NCI-H2081 (cell line): ENCODE measurements around the gene ARHGAP40.
A peak's percentile ranks its signal among the peaks of the same experiment; 100 is the strongest.

ENCODE experiments used
- DNase-seq, 2 experiments: peaks; one replicate each; lab custom pipeline; 2025; lab: John Stamatoyannopoulos, UW

ARHGAP40 gene

GRCh38 chr20:38651562-38651961, 50.0 kb downstream of the ARHGAP40 start:
- DNase-seq: no peak

- no peak for DNase-seq
Measured at GRCh38 chr20:38652995-38653394, 51.4 kb downstream of the ARHGAP40 start.

GRCh38 chr20:38657390-38657789, 55.8 kb downstream of the ARHGAP40 start:
- no peak for DNase-seq

DNA sequence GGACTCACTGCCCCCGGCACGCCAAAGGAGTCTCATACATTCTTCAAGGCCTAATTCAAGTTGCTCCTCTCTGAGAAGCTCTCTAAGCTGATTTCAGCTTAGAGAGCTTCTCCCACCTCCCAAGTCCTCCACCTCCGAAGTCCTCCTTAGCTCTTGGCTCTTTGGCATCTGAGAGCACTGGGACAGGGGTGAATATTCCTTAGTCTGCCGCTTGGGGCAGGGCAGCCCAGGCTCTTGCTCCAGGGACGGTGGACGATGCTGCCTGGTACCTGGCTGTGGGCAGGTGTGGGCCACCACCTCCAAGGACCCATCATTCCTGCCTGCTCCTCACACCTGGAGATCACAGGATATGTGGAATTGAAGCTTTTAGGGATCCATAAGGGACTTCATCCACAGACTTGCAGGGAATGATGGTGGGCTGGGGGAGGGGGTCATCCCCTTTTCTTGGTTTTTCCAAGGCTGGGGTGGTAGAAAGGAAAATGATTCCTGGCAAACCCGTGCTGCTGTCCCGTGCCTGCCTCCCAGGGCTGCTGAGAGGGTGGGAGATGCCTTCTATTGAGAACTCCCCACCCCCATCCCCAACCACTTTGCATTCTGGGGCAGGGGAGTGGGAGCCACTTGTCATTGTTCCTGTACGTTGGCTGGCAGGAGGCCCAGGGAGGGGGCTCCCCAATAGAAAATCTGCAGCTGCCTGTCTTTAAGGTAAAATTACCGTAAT, 57.4 kb downstream of the ARHGAP40 start:
- peak; percentile 60 to 77 for DNase-seq

DNA sequence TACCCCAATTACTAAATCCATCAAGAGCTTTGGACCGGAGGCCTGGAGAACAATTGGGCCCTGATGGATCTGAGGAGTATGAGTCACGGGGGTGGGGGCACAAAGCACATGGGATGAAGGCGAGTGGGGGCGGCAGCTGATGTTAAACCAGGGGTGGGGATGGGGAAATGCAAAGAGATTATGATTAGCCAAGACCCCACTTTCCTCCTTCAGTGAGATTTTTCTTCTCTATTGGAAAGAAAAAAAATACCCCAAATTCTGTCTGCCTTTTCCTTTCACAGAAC, 57.9 kb downstream of the ARHGAP40 start:
- no peak for DNase-seq

DNA sequence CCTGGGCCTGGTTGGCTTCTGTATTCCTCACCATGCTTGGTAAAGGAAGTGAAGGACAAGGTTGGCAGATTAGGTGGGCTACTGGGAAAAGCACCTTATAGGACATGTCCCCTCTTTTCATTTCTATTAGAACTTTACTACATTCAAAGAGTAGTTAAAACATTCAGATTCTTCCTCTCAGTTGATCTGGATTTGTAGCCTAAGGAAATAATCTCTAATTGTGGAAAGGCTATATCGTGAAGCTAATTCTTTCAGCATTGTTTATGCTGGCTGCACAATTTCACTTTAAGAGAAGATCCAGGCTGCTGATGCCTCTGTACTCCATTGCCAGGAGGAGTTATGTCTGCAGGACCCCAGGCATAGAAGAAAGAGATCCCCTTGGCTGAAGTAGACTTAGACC, 58.8 kb downstream of the ARHGAP40 start:
- no peak for DNase-seq

DNA sequence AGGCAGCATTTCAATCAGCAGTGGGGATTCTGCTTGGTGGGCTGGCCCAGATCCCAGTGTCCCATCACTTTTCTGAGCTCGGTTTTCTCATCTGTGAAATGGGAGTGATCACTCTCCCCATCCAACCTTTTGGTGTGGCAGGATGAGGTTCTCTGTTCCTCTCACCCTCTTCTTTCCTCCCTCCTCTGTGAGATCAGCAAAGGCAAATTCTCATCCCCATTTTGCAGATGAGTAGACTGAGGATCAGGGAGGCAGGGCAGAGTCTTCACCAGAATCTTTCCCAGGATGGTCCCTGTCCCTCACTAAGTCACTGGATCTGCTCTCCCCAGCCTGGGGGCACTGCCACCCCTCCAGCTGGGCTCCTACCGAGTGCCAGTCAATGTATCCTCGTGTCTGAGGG, 62.1 kb downstream of the ARHGAP40 start:
- DNase-seq: no peak

GRCh38 chr20:38664284-38664683, 62.7 kb downstream of the ARHGAP40 start:
- no peak for DNase-seq

- no peak for DNase-seq
Measured at GRCh38 chr20:38665094-38665493, 63.5 kb downstream of the ARHGAP40 start.

DNA sequence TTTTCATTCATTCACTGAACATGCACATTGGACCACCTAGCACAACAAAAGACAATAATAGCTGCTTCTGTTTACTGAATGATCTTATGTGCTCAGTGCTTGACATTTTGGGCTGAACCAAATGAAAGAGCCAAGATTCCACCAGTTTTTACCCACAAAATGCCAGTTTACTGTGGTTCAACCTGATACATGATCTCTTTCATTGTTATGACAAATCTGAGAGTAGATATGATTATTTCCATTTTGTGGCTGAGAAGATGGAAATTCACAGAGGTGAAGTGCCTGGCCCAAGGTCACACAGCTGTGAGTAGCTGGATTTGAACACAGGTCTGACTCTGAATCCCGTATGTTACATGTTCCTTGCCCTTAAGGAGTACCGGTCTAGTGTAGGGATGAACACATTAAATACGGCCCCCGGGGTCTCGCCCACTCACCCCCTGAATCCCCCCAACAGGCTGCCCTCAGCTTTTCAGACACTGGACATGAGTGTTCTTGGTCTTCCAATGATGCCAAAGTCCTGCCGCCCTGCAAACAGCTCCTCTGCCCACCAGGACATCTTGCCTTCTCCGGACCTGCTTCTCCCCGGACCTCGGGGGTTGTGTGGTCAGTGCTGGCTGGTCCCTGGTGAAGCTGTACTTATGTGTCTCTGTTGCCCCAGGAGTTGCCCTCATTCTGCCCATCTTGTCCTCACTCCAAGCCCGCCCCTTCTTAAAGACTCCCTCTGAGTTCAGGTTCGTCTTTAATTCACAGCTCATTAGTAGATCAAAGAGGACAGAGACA, 64.1 kb downstream of the ARHGAP40 start:
- DNase-seq: no peak

- no peak for DNase-seq
Measured at GRCh38 chr20:38667417-38667956, 65.9 kb downstream of the ARHGAP40 start.

GRCh38 chr20:38669688-38670087, 68.1 kb downstream of the ARHGAP40 start:
- DNase-seq: no peak

GRCh38 chr20:38670786-38671185, 69.2 kb downstream of the ARHGAP40 start:
- no peak for DNase-seq

DNA sequence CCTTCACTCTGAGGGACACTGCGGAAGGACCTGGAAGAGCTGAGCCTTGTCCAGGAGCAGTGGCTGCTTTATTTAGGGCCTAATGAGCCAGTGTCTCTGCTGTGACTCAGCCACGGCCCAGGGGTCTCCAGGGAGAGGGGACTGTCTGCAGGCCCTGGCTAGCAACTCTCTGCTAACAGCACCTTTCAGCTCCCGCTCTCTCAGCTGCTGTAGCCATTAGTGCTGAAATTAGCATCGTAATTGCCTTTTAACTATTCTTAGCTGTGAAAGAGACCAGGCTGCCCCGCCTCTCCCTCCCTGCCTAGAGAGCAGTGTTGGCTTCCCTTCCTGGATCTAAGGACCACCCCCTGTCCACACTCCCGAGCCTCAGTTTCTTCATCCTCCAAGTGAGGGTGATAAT, 69.6 kb downstream of the ARHGAP40 start:
- peak; percentile 28 to 72 for DNase-seq

- no peak for DNase-seq
Measured at GRCh38 chr20:38671701-38672292, 70.2 kb downstream of the ARHGAP40 start.

- DNase-seq: no peak
Measured at GRCh38 chr20:38672504-38672903, 70.9 kb downstream of the ARHGAP40 start.

GRCh38 chr20:38673261-38673660, 71.7 kb downstream of the ARHGAP40 start:
- DNase-seq: no peak

GRCh38 chr20:38673725-38674091, 72.1 kb downstream of the ARHGAP40 start:
- DNase-seq: peak in 1 of 2 experiments; percentile 34

GRCh38 chr20:38674092-38674764, 72.6 kb downstream of the ARHGAP40 start:
- DNase-seq: peak; percentile 48 to 64

GRCh38 chr20:38674765-38675133, 73.1 kb downstream of the ARHGAP40 start:
- DNase-seq: no peak

- no peak for DNase-seq
Measured at GRCh38 chr20:38676576-38676975, 75.0 kb downstream of the ARHGAP40 start.

DNA sequence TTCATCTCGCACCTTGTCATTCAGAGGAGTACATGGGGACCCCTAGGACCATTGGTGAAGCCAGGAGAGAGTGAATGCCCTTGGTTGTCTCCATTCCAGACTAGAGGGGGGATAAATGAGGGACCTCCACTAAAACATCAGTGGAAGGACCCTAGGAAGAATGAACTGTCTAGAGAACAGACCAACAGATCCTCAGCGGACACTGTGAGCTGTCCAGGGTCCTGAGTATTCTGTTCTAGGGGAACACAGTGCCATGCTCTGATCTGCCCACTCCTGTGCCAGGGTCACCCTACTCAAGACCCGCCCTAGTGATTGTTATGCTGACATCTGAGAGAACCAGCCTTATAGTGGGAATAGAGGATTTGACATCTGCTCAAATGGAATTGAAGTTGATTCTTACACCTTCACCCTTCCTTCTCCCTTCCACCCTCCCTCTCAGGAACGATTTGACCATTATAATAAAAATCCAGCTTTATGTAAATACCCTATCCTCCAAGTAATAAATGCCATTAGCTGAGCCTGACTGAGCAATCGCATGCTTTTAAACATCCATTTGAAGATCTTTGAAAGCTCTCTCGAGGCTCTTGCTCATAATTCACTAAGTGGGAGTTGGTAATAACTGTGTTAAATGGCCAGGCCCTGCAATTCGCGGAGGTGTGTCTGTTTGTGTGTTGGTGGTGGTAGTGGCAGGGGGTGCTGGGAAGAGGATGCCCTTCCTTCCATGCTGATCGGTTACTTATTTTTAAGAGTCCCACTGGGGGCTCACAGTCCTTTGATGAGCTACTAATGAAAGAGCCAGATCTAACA, 79.1 kb downstream of the ARHGAP40 start:
- no peak for DNase-seq
